ENCODE data around the gene ISG15.

GRCh38 chr1:1023700-1024099 is 10.4 kb downstream of the ISG15 start:
- TF ChIP-seq CTCF (IDR thresholded peaks at IDR 0.05) (no peak), POLR2A (IDR thresholded peaks at IDR 0.05) (no peak), POLR2AphosphoS5 (IDR thresholded peaks at IDR 0.05) (no peak)
